K562 (cell line): ENCODE results near the gene PHACTR3. TPM values are rescaled to one million over a fixed set of nuclear protein-coding genes. Genes with fewer than 3 reads are reported as not detected.

Experiments
- ATAC-seq: fragments of 200-7000 bp; cut with Tn5 transposase; 3 replicates; pipeline ENCODE4 v1.9.1; 2020; ENCODE audit warnings: moderate library complexity
- BruUV-seq: library from RNA; stranded (reverse); fragments of 400-500 nt; replicated peaks from 2 replicates; lab custom pipeline; 2021; lab: Mats Ljungman, UMichigan
- CTCF ChIA-PET: fragments of 300-600 bp; formaldehyde crosslinking; extraction: SDS; loops from one replicate; lab custom pipeline; 2021; ENCODE audit warnings: low intra/inter-chr PET ratio; lab: Yijun Ruan, JAX
- POLR2A ChIA-PET: fragments of 300-600, 350-650 bp; sonication (Branson Sonifier 250); formaldehyde crosslinking; extraction: SDS; loops from one replicate; lab custom pipeline; 2021; ENCODE audit warnings: antibody characterized with exemption, inconsistent platforms; lab: Yijun Ruan, JAX
- DNase-seq, 4 experiments: peaks; one replicate each; pipeline versions ENCODE4 v3.0.0 to v3.0.0-alpha.2; 2011 to 2018; ENCODE audit warnings: low spot score in 3 of 4, mixed read lengths in 3 of 4; ENCODE audit errors: extremely low read depth in 1 of 4
- FAIRE-seq: peaks from 2 replicates; lab custom pipeline; 2011; peaks lifted over from hg19 to GRCh38; lab: Jason Lieb, UNC
- H2AFZ ChIP-seq: 2 replicates; pipeline ENCODE4 v1.6.0; 2011; ENCODE audit warnings: low read depth, low read length, control low read depth, inconsistent platforms
- H3K27ac ChIP-seq: fragments of 200-600 bp; 3 replicates; pipeline ENCODE4 v1.8.0; 2011; ENCODE audit warnings: low read depth, mild to moderate bottlenecking, control low read depth, inconsistent platforms, low read length, moderate library complexity, mixed read lengths; ENCODE audit errors: extremely low read depth
- H3K27me3 ChIP-seq, 2 experiments: fragments of 300-600 bp in 1 of 2; 2 replicates in 1 of 2; 3 replicates in 1 of 2; pipeline versions ENCODE4 v1.6.0 to v1.8.0; 2011; ENCODE audit warnings: inconsistent platforms in 2 of 2, low read length in 2 of 2, mild to moderate bottlenecking in 1 of 2, mixed read lengths in 1 of 2, moderate library complexity in 1 of 2; ENCODE audit not compliant: control insufficient read depth in 2 of 2, insufficient read depth in 2 of 2
- H3K36me3 ChIP-seq: fragments of 300-600 bp; 3 replicates; pipeline ENCODE4 v1.8.0; 2011; ENCODE audit warnings: mild to moderate bottlenecking, low read length, inconsistent platforms; ENCODE audit not compliant: control insufficient read depth, insufficient read depth
- H3K4me1 ChIP-seq, 2 experiments: fragments of 200-600 bp in 1 of 2; replicated peaks in 1 of 2; 2 replicates in 1 of 2; 3 replicates in 1 of 2; pipeline versions ENCODE4 v1.5.1 to v1.8.0; 2011; ENCODE audit warnings: inconsistent platforms in 2 of 2, low read length in 2 of 2, mild to moderate bottlenecking in 1 of 2, mixed read lengths in 1 of 2, moderate library complexity in 1 of 2; ENCODE audit not compliant: control insufficient read depth in 2 of 2, insufficient read depth in 2 of 2
- H3K4me2 ChIP-seq: 2 replicates; pipeline ENCODE4 v1.6.1; 2011; ENCODE audit warnings: low read length, control low read depth, inconsistent platforms, mixed read lengths; ENCODE audit not compliant: insufficient read depth
- H3K4me3 ChIP-seq: fragments of 200-600 bp; sonication (generic), shearing (Covaris generic); 2 replicates; pipeline ENCODE4 v1.5.1; 2016; ENCODE audit warnings: control low read depth, inconsistent platforms
- H3K79me2 ChIP-seq: fragments of 200-600 bp; 3 replicates; pipeline ENCODE4 v1.8.0; 2011; ENCODE audit warnings: low read length, inconsistent platforms; ENCODE audit not compliant: control insufficient read depth, insufficient read depth
- H3K9ac ChIP-seq, 2 experiments: 2 replicates each; pipeline versions ENCODE4 v1.6.0 to v1.6.1; 2011; ENCODE audit warnings: low read depth in 2 of 2, low read length in 2 of 2, control low read depth in 1 of 2, inconsistent platforms in 1 of 2, mild to moderate bottlenecking in 1 of 2, mixed read lengths in 1 of 2; ENCODE audit not compliant: insufficient read depth in 1 of 2
- H3K9me1 ChIP-seq: one replicate; pipeline ENCODE4 v1.6.0; 2011; ENCODE audit warnings: inconsistent platforms, mild to moderate bottlenecking, low read length, moderate library complexity; ENCODE audit not compliant: control insufficient read depth, insufficient read depth
- H3K9me3 ChIP-seq: replicated peaks from 2 replicates; pipeline ENCODE4 v1.5.1; 2011; ENCODE audit warnings: low read depth, low read length, inconsistent platforms; ENCODE audit not compliant: control insufficient read depth, insufficient read depth
- H4K20me1 ChIP-seq: replicated peaks from 2 replicates; pipeline ENCODE4 v1.6.1; 2011; ENCODE audit warnings: low read length, inconsistent platforms, mixed read lengths; ENCODE audit not compliant: control insufficient read depth, insufficient read depth
- OTX1 ChIP-seq: fragments of 450-650 bp; formaldehyde crosslinking; IDR thresholded peaks from 2 replicates; pipeline ENCODE4 v1.4.0; 2022; ENCODE audit warnings: mild to moderate bottlenecking
- ZNF384 ChIP-seq: IDR thresholded peaks from 2 replicates; pipeline ENCODE4 v1.6.1; 2012; ENCODE audit warnings: low read depth, low read length, improper control_type of control experiment
- WGBS: fragments of 100-300 bp; shearing (Covaris generic); methylation state at CpG from one replicate; pipeline ENCODE4 v1.1.6; 2016; ENCODE audit warnings: low coverage, mixed read lengths; ENCODE audit not compliant: insufficient coverage; ENCODE audit errors: missing lambda C conversion rate; 5-methylcytosine and 5-hydroxymethylcytosine counted together
- in situ Hi-C: fragments of 300-500 bp; cut with MboI; formaldehyde crosslinking; loops from 4 replicates; pipeline ENCODE4 v1.15.0; 2018; ENCODE audit warnings: inconsistent platforms, mixed read lengths
- intact Hi-C: fragments of 100-400 bp; cut with micrococcal nuclease; formaldehyde crosslinking; loops from 2 replicates; pipeline ENCODE4 v1.14.2; 2022
- polyA plus RNA-seq, 8 experiments: library from polyadenylated mRNA; depleted of rRNA in 4 of 8; stranded (reverse) in 5 of 8; unstranded in 3 of 8; fragments of >200 nt; fragmentation: Nextera tagmentation in 2 of 8; fragmentation: Illumina TruSeq in 1 of 8; extraction: Ambion mirVana in 2 of 8; extraction: Trizol in 1 of 8; gene quantifications; 2 replicates each; pipeline versions ENCODE4 v1.2.1 to v1.2.3, GENCODE V29; 2011 to 2014; ENCODE audit warnings: inconsistent platforms in 1 of 8, missing spikeins in 1 of 8
- total RNA-seq, 7 experiments: library from RNA; depleted of rRNA in 6 of 7; stranded (reverse); fragments of >200 nt in 6 of 7; fragmentation: Illumina TruSeq in 2 of 7; extraction: Trizol in 2 of 7; gene quantifications; 2 replicates each; pipeline versions ENCODE4 v1.2.1 to v1.2.3, GENCODE V29; 2011 to 2021; ENCODE audit warnings: low replicate concordance in 1 of 7
- TF ChIP-seq, protein P1 (sequence below): fragments of 450-650 bp; formaldehyde crosslinking; IDR thresholded peaks from 2 replicates; pipeline ENCODE4 v1.4.0; 2020; ENCODE audit warnings: mild to moderate bottlenecking, moderate library complexity
- TF ChIP-seq, protein P2 (sequence below): sonication (generic); formaldehyde crosslinking; IDR thresholded peaks from 2 replicates; pipeline ENCODE4 v1.8.0; 2022; ENCODE audit warnings: missing genetic modification reagents, mild to moderate bottlenecking, borderline replicate concordance
- TF ChIP-seq, protein P3 (sequence below): fragments of 250-450 bp; sonication (Bioruptor Pico); IDR thresholded peaks from 2 replicates; pipeline ENCODE4 v1.8.0; 2021; ENCODE audit warnings: moderate library complexity, mild to moderate bottlenecking, inconsistent platforms
- TF ChIP-seq, protein P4 (sequence below): sonication (generic); formaldehyde crosslinking; IDR thresholded peaks from 2 replicates; pipeline ENCODE4 v1.8.0; 2022; ENCODE audit warnings: mild to moderate bottlenecking, missing genetic modification reagents

PHACTR3 gene
- total and polyA plus RNA-seq, 9 of the 15 experiments (the other 6 are each of a cell fraction or from before 2014, with no cell fraction given): not detected

DNA sequence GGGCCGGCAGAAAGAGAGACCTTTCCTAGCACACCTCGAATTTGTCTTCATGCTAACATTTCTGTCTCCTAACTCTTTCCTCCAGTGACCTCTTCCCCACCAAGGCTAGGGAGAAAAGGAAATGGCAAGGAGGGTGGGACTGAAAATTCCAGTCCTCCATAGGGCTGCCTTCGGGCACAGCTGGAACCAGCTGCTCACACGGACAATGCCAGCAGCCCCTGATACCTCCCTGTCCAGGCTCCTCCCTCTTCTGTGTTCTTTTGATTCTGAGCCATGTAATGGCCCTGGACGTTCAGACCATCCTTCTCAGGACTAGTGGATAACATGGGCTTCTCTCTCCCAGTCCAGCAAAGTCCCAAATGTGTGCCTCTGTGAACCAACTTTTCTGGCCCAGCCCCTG lies 29.1 kb upstream of the PHACTR3 start:
- no peak for ATAC-seq
- TF ChIP-seq, protein P1, sequence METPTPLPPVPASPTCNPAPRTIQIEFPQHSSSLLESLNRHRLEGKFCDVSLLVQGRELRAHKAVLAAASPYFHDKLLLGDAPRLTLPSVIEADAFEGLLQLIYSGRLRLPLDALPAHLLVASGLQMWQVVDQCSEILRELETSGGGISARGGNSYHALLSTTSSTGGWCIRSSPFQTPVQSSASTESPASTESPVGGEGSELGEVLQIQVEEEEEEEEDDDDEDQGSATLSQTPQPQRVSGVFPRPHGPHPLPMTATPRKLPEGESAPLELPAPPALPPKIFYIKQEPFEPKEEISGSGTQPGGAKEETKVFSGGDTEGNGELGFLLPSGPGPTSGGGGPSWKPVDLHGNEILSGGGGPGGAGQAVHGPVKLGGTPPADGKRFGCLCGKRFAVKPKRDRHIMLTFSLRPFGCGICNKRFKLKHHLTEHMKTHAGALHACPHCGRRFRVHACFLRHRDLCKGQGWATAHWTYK (CRISPR knock-in tag): no peak
- TF ChIP-seq, protein P2, sequence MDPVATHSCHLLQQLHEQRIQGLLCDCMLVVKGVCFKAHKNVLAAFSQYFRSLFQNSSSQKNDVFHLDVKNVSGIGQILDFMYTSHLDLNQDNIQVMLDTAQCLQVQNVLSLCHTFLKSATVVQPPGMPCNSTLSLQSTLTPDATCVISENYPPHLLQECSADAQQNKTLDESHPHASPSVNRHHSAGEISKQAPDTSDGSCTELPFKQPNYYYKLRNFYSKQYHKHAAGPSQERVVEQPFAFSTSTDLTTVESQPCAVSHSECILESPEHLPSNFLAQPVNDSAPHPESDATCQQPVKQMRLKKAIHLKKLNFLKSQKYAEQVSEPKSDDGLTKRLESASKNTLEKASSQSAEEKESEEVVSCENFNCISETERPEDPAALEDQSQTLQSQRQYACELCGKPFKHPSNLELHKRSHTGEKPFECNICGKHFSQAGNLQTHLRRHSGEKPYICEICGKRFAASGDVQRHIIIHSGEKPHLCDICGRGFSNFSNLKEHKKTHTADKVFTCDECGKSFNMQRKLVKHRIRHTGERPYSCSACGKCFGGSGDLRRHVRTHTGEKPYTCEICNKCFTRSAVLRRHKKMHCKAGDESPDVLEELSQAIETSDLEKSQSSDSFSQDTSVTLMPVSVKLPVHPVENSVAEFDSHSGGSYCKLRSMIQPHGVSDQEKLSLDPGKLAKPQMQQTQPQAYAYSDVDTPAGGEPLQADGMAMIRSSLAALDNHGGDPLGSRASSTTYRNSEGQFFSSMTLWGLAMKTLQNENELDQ (CRISPR knock-in tag): no peak
- TF ChIP-seq ZNF384 (no peak), OTX1 (CRISPR knock-in tag) (no peak)
- TF ChIP-seq, protein P3, sequence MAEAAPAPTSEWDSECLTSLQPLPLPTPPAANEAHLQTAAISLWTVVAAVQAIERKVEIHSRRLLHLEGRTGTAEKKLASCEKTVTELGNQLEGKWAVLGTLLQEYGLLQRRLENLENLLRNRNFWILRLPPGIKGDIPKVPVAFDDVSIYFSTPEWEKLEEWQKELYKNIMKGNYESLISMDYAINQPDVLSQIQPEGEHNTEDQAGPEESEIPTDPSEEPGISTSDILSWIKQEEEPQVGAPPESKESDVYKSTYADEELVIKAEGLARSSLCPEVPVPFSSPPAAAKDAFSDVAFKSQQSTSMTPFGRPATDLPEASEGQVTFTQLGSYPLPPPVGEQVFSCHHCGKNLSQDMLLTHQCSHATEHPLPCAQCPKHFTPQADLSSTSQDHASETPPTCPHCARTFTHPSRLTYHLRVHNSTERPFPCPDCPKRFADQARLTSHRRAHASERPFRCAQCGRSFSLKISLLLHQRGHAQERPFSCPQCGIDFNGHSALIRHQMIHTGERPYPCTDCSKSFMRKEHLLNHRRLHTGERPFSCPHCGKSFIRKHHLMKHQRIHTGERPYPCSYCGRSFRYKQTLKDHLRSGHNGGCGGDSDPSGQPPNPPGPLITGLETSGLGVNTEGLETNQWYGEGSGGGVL (CRISPR knock-in tag): no peak
- TF ChIP-seq, protein P4, sequence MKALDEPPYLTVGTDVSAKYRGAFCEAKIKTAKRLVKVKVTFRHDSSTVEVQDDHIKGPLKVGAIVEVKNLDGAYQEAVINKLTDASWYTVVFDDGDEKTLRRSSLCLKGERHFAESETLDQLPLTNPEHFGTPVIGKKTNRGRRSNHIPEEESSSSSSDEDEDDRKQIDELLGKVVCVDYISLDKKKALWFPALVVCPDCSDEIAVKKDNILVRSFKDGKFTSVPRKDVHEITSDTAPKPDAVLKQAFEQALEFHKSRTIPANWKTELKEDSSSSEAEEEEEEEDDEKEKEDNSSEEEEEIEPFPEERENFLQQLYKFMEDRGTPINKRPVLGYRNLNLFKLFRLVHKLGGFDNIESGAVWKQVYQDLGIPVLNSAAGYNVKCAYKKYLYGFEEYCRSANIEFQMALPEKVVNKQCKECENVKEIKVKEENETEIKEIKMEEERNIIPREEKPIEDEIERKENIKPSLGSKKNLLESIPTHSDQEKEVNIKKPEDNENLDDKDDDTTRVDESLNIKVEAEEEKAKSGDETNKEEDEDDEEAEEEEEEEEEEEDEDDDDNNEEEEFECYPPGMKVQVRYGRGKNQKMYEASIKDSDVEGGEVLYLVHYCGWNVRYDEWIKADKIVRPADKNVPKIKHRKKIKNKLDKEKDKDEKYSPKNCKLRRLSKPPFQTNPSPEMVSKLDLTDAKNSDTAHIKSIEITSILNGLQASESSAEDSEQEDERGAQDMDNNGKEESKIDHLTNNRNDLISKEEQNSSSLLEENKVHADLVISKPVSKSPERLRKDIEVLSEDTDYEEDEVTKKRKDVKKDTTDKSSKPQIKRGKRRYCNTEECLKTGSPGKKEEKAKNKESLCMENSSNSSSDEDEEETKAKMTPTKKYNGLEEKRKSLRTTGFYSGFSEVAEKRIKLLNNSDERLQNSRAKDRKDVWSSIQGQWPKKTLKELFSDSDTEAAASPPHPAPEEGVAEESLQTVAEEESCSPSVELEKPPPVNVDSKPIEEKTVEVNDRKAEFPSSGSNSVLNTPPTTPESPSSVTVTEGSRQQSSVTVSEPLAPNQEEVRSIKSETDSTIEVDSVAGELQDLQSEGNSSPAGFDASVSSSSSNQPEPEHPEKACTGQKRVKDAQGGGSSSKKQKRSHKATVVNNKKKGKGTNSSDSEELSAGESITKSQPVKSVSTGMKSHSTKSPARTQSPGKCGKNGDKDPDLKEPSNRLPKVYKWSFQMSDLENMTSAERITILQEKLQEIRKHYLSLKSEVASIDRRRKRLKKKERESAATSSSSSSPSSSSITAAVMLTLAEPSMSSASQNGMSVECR: no peak
- TF ChIP-seq, all 486 proteins: peak for 0
- 0% methylated on average over 5 of the region's 5 CpGs for WGBS
- intact Hi-C loops (no loop called here), in situ Hi-C loops (no loop called here)
- H3K9me3 ChIP-seq: no peaks in the 10 kb centered on the region
- DNase-seq: no peak
- POLR2A ChIA-PET: interaction anchor here (0.6 kb wide), 1 partner anchor 968 kb away, joined by 3 read pairs; no protein-coding TSS in a partner anchor
- H2AFZ ChIP-seq: no peak overlapping the region
- H3K9me1 ChIP-seq: no peaks in the 10 kb centered on the region
- no peak overlapping the region for H3K4me3 ChIP-seq
- BruUV-seq: no TSS peak
- no peak overlapping the region for H3K4me2 ChIP-seq
- H3K27me3 ChIP-seq: peaks cover 4 to 44% of the 10 kb centered on the region in 2 experiments; a peak in 3 of 5 replicates
- no peak overlapping the region for H3K9ac ChIP-seq
- no peaks in the 10 kb centered on the region for H3K36me3 ChIP-seq
- no peaks in the 10 kb centered on the region for H3K79me2 ChIP-seq
- CTCF ChIA-PET: no interaction called here
- H4K20me1 ChIP-seq: peaks cover 5% of the 10 kb centered on the region; the same call in 1 of the 2 replicates
- no peak overlapping the region for H3K27ac ChIP-seq
- FAIRE-seq: no peak
- peaks cover 0 to 10% of the 10 kb centered on the region in 2 experiments; a peak in 2 of 5 replicates for H3K4me1 ChIP-seq
